Trophoblast cell (in vitro differentiated cells and primary cell): Measurements from ENCODE around the gene TIMP2.

Source experiments
- DNase-seq, 2 donors: peaks; one replicate each; pipeline ENCODE4 v3.0.0-alpha.2; 2016
- H2AFZ ChIP-seq: 2 replicates; pipeline ENCODE4 v1.6.1; 2013; ENCODE audit warnings: low read length, moderate library complexity, mild to moderate bottlenecking; ENCODE audit not compliant: insufficient read depth, poor library complexity
- H2AK5ac ChIP-seq: 2 replicates; pipeline ENCODE4 v1.6.1; 2013; ENCODE audit warnings: mild to moderate bottlenecking, low read length
- H2BK120ac ChIP-seq: 2 replicates; pipeline ENCODE4 v1.6.1; 2013; ENCODE audit warnings: low read length, mild to moderate bottlenecking, moderate library complexity; ENCODE audit not compliant: insufficient read depth, poor library complexity
- H2BK12ac ChIP-seq: 2 replicates; pipeline ENCODE4 v1.6.1; 2013; ENCODE audit warnings: mild to moderate bottlenecking, low read length, moderate library complexity
- H2BK5ac ChIP-seq: 2 replicates; pipeline ENCODE4 v1.6.1; 2013; ENCODE audit warnings: low read length, low read depth, moderate library complexity, mild to moderate bottlenecking; ENCODE audit not compliant: poor library complexity
- H3K14ac ChIP-seq: 2 replicates; pipeline ENCODE4 v1.6.1; 2013; ENCODE audit warnings: mild to moderate bottlenecking, low read length
- H3K18ac ChIP-seq: 2 replicates; pipeline ENCODE4 v1.6.1; 2013; ENCODE audit warnings: mild to moderate bottlenecking, low read length
- H3K23ac ChIP-seq: 2 replicates; pipeline ENCODE4 v1.6.1; 2013; ENCODE audit warnings: low read length
- H3K27ac ChIP-seq: 2 replicates; pipeline ENCODE4 v1.5.1; 2013; ENCODE audit warnings: low read depth, mild to moderate bottlenecking, inconsistent platforms, low read length, moderate library complexity
- H3K27me3 ChIP-seq: 2 replicates; pipeline ENCODE4 v1.6.1; 2013; ENCODE audit warnings: inconsistent platforms, mild to moderate bottlenecking, low read length, moderate library complexity; ENCODE audit not compliant: insufficient read depth
- H3K36me3 ChIP-seq, 2 experiments: 1 replicate in 1 of 2; 2 replicates in 1 of 2; pipeline ENCODE4 v1.6.1; 2013; ENCODE audit warnings: low read length in 2 of 2, mild to moderate bottlenecking in 2 of 2, moderate library complexity in 1 of 2; ENCODE audit not compliant: insufficient read depth in 2 of 2, control insufficient read depth in 1 of 2
- H3K4ac ChIP-seq: 2 replicates; pipeline ENCODE4 v1.6.1; 2013; ENCODE audit warnings: low read depth, mild to moderate bottlenecking, low read length, moderate library complexity
- H3K4me1 ChIP-seq, 2 experiments: 1 replicate in 1 of 2; 2 replicates in 1 of 2; pipeline ENCODE4 v1.6.1; 2013; ENCODE audit warnings: low read length in 2 of 2, mild to moderate bottlenecking in 2 of 2, moderate library complexity in 1 of 2; ENCODE audit not compliant: insufficient read depth in 2 of 2, control insufficient read depth in 1 of 2
- H3K4me2 ChIP-seq: 2 replicates; pipeline ENCODE4 v1.6.1; 2013; ENCODE audit warnings: inconsistent platforms, mild to moderate bottlenecking, low read length, moderate library complexity
- H3K4me3 ChIP-seq: 2 replicates; pipeline ENCODE4 v1.5.1; 2013; ENCODE audit warnings: mild to moderate bottlenecking, low read depth, low read length, inconsistent platforms
- H3K79me1 ChIP-seq: one replicate; pipeline ENCODE4 v1.6.1; 2013; ENCODE audit warnings: low read length
- H3K79me2 ChIP-seq: 2 replicates; pipeline ENCODE4 v1.6.1; 2013; ENCODE audit warnings: low read length, mild to moderate bottlenecking; ENCODE audit not compliant: control insufficient read depth, insufficient read depth, poor library complexity
- H3K9ac ChIP-seq: 2 replicates; pipeline ENCODE4 v1.6.1; 2013; ENCODE audit warnings: mild to moderate bottlenecking, low read length
- H3K9me3 ChIP-seq: 2 replicates; pipeline ENCODE4 v1.6.1; 2013; ENCODE audit warnings: low read depth, mild to moderate bottlenecking, control low read depth, inconsistent platforms, low read length; ENCODE audit not compliant: insufficient read depth
- H4K12ac ChIP-seq: 2 replicates; pipeline ENCODE4 v1.6.1; 2013; ENCODE audit warnings: low read depth, mild to moderate bottlenecking, low read length, moderate library complexity
- H4K8ac ChIP-seq: 2 replicates; pipeline ENCODE4 v1.6.1; 2013; ENCODE audit warnings: low read depth, mild to moderate bottlenecking, low read length, moderate library complexity
- H4K91ac ChIP-seq: one replicate; pipeline ENCODE4 v1.6.1; 2013; ENCODE audit warnings: low read depth, mild to moderate bottlenecking, low read length, moderate library complexity
- WGBS: extraction: QIAGEN DNeasy Blood & Tissue Kit; methylation state at CpG from one replicate; pipeline ENCODE4 v1.1.7; 2013; ENCODE audit warnings: missing lambda C conversion rate; ENCODE audit not compliant: insufficient read length, insufficient coverage; ENCODE audit errors: extremely low coverage; 5-methylcytosine and 5-hydroxymethylcytosine counted together

Gene TIMP2

DNA sequence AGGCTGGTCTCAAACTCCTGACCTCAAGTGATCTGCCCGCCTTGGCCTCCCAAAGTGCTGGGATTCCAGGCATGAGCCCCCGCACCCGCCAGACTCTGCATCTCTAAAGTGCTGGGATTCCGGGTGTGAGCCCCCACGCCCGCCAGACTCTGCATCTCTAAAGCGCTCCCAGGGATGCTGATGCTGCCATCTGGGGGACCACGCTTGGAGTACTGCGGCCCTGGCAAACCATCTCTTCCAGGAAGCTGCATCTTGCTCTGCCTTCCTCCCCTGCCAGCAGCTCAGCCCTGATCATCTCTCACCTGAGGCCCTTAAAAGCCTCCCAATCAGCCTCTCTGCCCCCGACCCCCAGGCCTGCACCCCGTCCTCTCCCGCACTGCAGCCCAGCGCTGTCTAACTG lies 26.2 kb downstream of the TIMP2 start:
- Histone ChIP-seq H2AK5ac (no peak overlapping the region), H3K79me2 (peaks cover 5% of the 10 kb centered on the region), H3K27me3 (no peaks in the 10 kb centered on the region), H3K23ac (no peak overlapping the region), H3K9me3 (no peaks in the 10 kb centered on the region), H3K79me1 (peaks cover 4% of the 10 kb centered on the region), H2AFZ (no peak overlapping the region), H3K36me3 (peaks cover 0 to 3% of the 10 kb centered on the region in 2 experiments), H2BK5ac (no peak overlapping the region), H2BK12ac (no peak overlapping the region), H3K4me1 (peaks cover 22 to 27% of the 10 kb centered on the region in 2 experiments), H3K9ac (no peak overlapping the region), H4K12ac (no peak overlapping the region), H2BK120ac (peak overlapping the region; percentile 27), H3K14ac (peak overlapping the region; percentile 45), H4K91ac (peak overlapping the region; percentile 64), H3K18ac (peak overlapping the region; percentile 54), H3K27ac (peak overlapping the region; percentile 31), H4K8ac (no peak overlapping the region), H3K4me3 (no peak overlapping the region), H3K4ac (no peak overlapping the region), H3K4me2 (no peak overlapping the region)
- WGBS = no CpG with 5 or more reads among the region's 13 CpGs
- no peak for DNase-seq

DNA sequence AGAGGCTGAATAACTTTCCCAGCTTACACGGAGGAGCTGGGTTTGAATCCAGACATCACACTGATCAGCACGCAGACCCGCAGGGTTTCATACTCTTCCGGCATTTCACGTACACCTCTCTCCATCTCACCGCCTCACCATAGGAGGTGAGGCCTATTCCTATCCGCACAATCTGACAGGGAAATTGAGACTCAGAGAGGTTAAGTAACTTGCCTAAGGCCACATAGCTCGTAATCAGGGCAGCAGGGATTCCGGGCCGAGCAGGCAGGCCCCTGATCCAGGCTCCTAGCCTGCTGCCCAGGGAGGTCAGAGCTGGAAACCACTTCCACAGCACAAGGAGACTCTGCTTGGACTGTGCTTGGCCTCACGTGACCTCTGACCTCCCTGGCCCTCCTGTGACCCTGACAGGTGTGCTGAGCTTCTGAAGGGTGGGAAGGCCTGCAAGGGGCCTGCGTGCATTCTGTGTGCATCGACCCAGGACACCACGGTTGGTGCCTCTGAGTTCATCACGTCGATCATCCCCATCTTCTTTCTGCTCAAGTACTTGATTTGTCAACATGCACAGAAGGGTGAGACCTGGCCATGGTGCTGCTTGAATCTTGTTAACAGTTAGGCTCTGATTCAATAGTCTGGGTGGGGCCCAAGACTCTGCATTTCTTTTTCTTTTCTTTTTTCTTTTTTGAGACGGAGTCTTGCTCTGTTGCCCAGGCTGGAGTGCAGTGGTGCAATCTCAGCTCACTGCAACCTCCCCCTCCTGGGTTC lies 26.9 kb downstream of the TIMP2 start:
- Histone ChIP-seq H3K27me3 (no peaks in the 10 kb centered on the region), H2AFZ (no peak overlapping the region), H2BK5ac (no peak overlapping the region), H3K14ac (no peak overlapping the region), H3K4me1 (peaks cover 22 to 27% of the 10 kb centered on the region in 2 experiments), H3K9me3 (no peaks in the 10 kb centered on the region), H4K8ac (no peak overlapping the region), H3K27ac (no peak overlapping the region), H3K36me3 (peaks cover 0 to 5% of the 10 kb centered on the region in 2 experiments), H2AK5ac (no peak overlapping the region), H3K79me1 (peaks cover 4% of the 10 kb centered on the region), H3K23ac (no peak overlapping the region), H2BK120ac (no peak overlapping the region), H3K79me2 (peaks cover 5% of the 10 kb centered on the region), H3K18ac (no peak overlapping the region), H2BK12ac (no peak overlapping the region), H4K91ac (no peak overlapping the region), H3K4me2 (no peak overlapping the region), H3K4me3 (no peak overlapping the region), H3K9ac (no peak overlapping the region), H4K12ac (no peak overlapping the region), H3K4ac (no peak overlapping the region)
- peak; percentile 94 to 99 for DNase-seq
- WGBS = no CpG with 5 or more reads among the region's 17 CpGs

DNA sequence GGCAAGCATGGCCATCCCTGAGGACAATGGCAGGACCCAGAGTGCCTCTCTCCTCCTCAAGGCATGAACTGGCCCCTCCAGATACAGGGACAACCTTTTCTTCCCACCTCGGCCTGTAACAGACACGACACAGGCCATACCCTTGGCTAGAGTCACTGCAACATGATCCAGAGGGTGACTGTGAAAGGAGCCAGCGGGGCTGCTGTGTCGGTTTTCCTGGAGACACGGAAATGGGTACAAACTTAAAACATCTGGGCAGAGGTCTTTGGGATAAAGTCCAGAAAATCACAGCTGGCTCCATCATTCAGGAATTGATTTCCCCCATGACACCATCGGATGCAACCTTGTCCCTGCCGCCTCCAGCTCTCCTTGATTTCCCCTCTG lies 27.5 kb downstream of the TIMP2 start:
- Histone ChIP-seq H3K27me3 (no peaks in the 10 kb centered on the region), H2AK5ac (no peak overlapping the region), H3K23ac (no peak overlapping the region), H3K14ac (peak overlapping the region; percentile 5), H3K18ac (no peak overlapping the region), H4K12ac (no peak overlapping the region), H2BK12ac (no peak overlapping the region), H3K4ac (peak overlapping the region; percentile 38), H3K9me3 (peaks cover 2% of the 10 kb centered on the region), H3K4me3 (no peak overlapping the region), H3K79me1 (peaks cover 4% of the 10 kb centered on the region), H2AFZ (no peak overlapping the region), H3K9ac (no peak overlapping the region), H3K36me3 (peaks cover 0 to 9% of the 10 kb centered on the region in 2 experiments), H3K79me2 (peaks cover 5% of the 10 kb centered on the region), H3K4me1 (peaks cover 22 to 27% of the 10 kb centered on the region in 2 experiments), H3K27ac (no peak overlapping the region), H2BK5ac (no peak overlapping the region), H3K4me2 (no peak overlapping the region), H4K91ac (peak overlapping the region; percentile 12), H2BK120ac (no peak overlapping the region), H4K8ac (no peak overlapping the region)
- no CpG with 5 or more reads among the region's 7 CpGs for WGBS
- DNase-seq = peak in 1 of 2 donors; percentile 56

DNA sequence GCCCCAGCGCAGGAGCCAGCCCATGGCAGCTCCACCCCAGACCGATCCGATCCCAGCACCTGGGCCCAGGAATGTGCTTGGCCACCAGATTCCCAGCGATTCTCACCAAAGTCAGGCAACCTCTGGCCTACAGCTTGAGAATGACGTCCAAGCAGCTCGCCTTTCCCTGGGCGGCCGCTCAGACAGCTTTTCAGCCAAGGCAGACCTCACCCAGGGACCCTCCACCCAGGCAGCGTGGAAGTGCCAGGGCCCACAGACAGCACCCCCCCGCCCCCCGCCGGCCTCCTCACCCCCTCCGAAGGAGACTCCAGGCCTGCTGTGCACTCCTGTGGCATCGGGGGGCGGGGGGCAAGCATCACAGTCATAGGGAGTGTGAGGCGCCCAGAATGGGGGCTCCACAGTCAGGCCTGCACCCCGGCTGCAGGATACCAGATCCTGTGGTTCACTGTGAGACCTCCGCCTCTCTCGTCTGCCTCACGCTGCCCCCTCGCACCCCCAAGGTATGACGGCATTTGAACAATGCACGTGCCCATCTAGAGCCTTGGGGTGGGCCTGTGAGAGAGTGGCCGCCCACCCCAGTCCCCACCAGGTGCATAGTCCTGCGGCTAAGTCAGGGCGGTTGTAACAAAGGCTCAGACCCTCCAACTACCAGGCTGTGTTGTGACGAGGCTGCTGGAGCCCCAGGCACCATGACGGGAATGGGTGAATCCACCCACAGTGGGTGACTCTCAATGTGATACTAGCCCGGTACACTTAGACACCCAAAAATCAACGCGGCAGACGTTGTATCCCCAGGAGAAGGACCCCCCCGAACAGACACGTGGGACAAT lies 28.1 kb downstream of the TIMP2 start:
- Histone ChIP-seq H3K4ac (peak overlapping the region; percentile 43), H2AK5ac (peak overlapping the region; percentile 2), H3K9ac (no peak overlapping the region), H3K36me3 (peaks cover 0 to 11% of the 10 kb centered on the region in 2 experiments), H3K18ac (peak overlapping the region; percentile 42), H3K23ac (no peak overlapping the region), H2BK12ac (no peak overlapping the region), H4K91ac (peak overlapping the region; percentile 12), H3K4me3 (no peak overlapping the region), H3K27me3 (no peaks in the 10 kb centered on the region), H3K79me1 (peaks cover 4% of the 10 kb centered on the region), H2AFZ (peak overlapping the region; percentile 17), H3K79me2 (peaks cover 5% of the 10 kb centered on the region), H3K4me1 (peaks cover 22 to 29% of the 10 kb centered on the region in 2 experiments), H4K8ac (no peak overlapping the region), H3K14ac (peak overlapping the region; percentile 16), H3K27ac (no peak overlapping the region), H3K9me3 (peaks cover 2% of the 10 kb centered on the region), H2BK120ac (no peak overlapping the region), H3K4me2 (no peak overlapping the region), H4K12ac (no peak overlapping the region), H2BK5ac (no peak overlapping the region)
- WGBS = no CpG with 5 or more reads among the region's 34 CpGs
- peak; percentile 85 to 88 for DNase-seq
